ENCODE measurements around the gene TMEM154.

TMEM154 gene

DNA sequence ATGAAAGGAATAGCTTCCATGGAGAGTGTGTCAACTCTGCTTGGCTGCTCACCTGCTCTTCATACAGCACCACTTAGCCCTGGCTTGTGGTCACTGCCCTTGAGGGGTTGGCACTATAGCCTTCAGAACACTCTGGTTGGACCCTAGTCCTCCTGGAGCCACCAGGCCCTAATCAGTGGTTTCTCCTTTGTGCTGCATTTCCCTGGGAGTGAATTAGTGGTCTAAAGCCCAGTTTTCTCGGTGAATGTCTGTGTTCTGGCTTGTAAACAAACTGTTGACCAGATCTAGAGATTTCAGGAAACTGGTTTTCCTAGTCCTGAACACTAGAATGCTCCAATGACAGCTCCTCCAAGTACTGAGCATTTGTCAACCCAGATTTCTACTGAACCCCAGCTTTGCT is 28.6 kb upstream of the TMEM154 start:
- DNase-seq (ENCODE audit: low read depth, low spot score): no peak
- ChIA-PET CTCF (no interaction called here), POLR2A (no interaction called here)
- H3K4me3 ChIP-seq (ENCODE audit: low read depth, low read length): no peak overlapping the region
- no peak for TF ChIP-seq CTCF (IDR thresholded peaks at IDR 0.05; ENCODE audit: insufficient read depth, low read length, missing control alignments)

GRCh38 chr4:152707632-152708031 is 27.8 kb upstream of the TMEM154 start:
- no peak for TF ChIP-seq CTCF (IDR thresholded peaks at IDR 0.05; ENCODE audit: insufficient read depth, low read length, missing control alignments)
- H3K4me3 ChIP-seq (ENCODE audit: low read depth, low read length): no peak overlapping the region
- ChIA-PET CTCF (no interaction called here), POLR2A (no interaction called here)
- DNase-seq (ENCODE audit: low read depth, low spot score): no peak

GRCh38 chr4:152705903-152706302 is 26.1 kb upstream of the TMEM154 start:
- no peak for TF ChIP-seq CTCF (IDR thresholded peaks at IDR 0.05; ENCODE audit: insufficient read depth, low read length, missing control alignments)
- POLR2A ChIA-PET: no interaction called here
- DNase-seq (ENCODE audit: low read depth, low spot score): no peak
- CTCF ChIA-PET: interaction anchor here (1.7 kb wide), 1 partner anchor 205 kb away, joined by 4 read pairs; no protein-coding TSS in a partner anchor
- H3K4me3 ChIP-seq (ENCODE audit: low read depth, low read length): no peak overlapping the region

GRCh38 chr4:152704788-152705187 is 25.0 kb upstream of the TMEM154 start:
- no peak overlapping the region for H3K4me3 ChIP-seq (ENCODE audit: low read depth, low read length)
- CTCF ChIA-PET: no interaction called here
- no peak for DNase-seq (ENCODE audit: low read depth, low spot score)
- POLR2A ChIA-PET: no interaction called here
- TF ChIP-seq CTCF (IDR thresholded peaks at IDR 0.05; ENCODE audit: insufficient read depth, low read length, missing control alignments): no peak

DNA sequence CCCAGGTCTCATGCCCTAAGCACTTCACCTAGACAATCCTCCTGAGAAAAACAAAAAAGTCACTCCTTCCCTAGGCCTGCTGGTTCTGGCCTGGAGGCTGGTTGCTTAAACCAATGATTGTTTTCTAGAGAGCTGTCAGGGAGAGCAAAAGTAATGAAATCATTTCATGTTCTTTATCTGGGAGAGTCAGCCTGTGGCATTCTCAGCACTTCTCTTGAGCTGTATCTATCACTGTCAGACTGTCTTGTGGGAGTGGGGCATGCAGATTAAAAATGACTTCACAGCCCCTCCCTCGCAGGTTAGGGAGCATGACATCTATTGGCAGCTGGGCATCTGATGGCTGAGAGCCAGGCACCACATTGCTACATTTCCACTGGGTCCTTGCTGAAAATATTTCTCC is 20.4 kb upstream of the TMEM154 start:
- POLR2A ChIA-PET: no interaction called here
- CTCF ChIA-PET: no interaction called here
- no peak overlapping the region for H3K4me3 ChIP-seq (ENCODE audit: low read depth, low read length)
- no peak for DNase-seq (ENCODE audit: low read depth, low spot score)
- no peak for TF ChIP-seq CTCF (IDR thresholded peaks at IDR 0.05; ENCODE audit: insufficient read depth, low read length, missing control alignments)

- no peak for TF ChIP-seq CTCF (IDR thresholded peaks at IDR 0.05; ENCODE audit: insufficient read depth, low read length, missing control alignments)
- CTCF ChIA-PET: no interaction called here
- POLR2A ChIA-PET: no interaction called here
These were observed 19.5 kb upstream of the TMEM154 start for GRCh38 chr4:152699313-152699712.

More at GRCh38 chr4:152699313-152699712, 19.5 kb upstream of the TMEM154 start:
- no peak for DNase-seq (ENCODE audit: low read depth, low spot score)
- no peak overlapping the region for H3K4me3 ChIP-seq (ENCODE audit: low read depth, low read length)

Measured in AG04449 (cell line).